Type B pancreatic cell (in vitro differentiated cells): ENCODE data around the gene CACNA1F. TPM values are rescaled to one million over a fixed set of nuclear protein-coding genes. Genes with fewer than 3 reads are reported as not detected.

ENCODE experiments used
- DNase-seq: peaks from one replicate; pipeline ENCODE4 v3.0.0; 2021; ENCODE audit warnings: mixed read lengths; ENCODE audit not compliant: unreplicated experiment; ENCODE audit errors: extremely low spot score
- H3K27ac Mint-ChIP-seq: 2 replicates; pipeline ENCODE4 v1.8.0; 2021; ENCODE audit warnings: mild to moderate bottlenecking, mixed read lengths
- H3K27me3 Mint-ChIP-seq: 2 replicates; pipeline ENCODE4 v1.8.0; 2021; ENCODE audit warnings: mixed read lengths
- H3K36me3 Mint-ChIP-seq: 2 replicates; pipeline ENCODE4 v1.8.0; 2021; ENCODE audit warnings: mixed read lengths
- H3K4me1 Mint-ChIP-seq: one replicate; pipeline ENCODE4 v1.8.0; 2021; ENCODE audit warnings: mixed read lengths; ENCODE audit not compliant: unreplicated experiment
- H3K4me3 Mint-ChIP-seq: 2 replicates; pipeline ENCODE4 v1.8.0; 2021; ENCODE audit warnings: mild to moderate bottlenecking, mixed read lengths
- H3K9me3 Mint-ChIP-seq: 2 replicates; pipeline ENCODE4 v1.8.0; 2021; ENCODE audit warnings: mixed read lengths
- total RNA-seq: library from RNA; stranded (reverse); gene quantifications from 2 replicates; pipeline ENCODE4 v1.2.1, GENCODE V29; 2021; ENCODE audit warnings: low replicate concordance
- TF ChIP-seq, protein P1 (sequence below): fragments of 200-600 bp; sonication (generic); conservative IDR thresholded peaks from 2 replicates; pipeline ENCODE4 v1.5.0; 2021; ENCODE audit warnings: antibody characterized with exemption, mild to moderate bottlenecking

CACNA1F gene
- total RNA-seq, 1 donor from 2014 or later = 0.17 TPM

DNA sequence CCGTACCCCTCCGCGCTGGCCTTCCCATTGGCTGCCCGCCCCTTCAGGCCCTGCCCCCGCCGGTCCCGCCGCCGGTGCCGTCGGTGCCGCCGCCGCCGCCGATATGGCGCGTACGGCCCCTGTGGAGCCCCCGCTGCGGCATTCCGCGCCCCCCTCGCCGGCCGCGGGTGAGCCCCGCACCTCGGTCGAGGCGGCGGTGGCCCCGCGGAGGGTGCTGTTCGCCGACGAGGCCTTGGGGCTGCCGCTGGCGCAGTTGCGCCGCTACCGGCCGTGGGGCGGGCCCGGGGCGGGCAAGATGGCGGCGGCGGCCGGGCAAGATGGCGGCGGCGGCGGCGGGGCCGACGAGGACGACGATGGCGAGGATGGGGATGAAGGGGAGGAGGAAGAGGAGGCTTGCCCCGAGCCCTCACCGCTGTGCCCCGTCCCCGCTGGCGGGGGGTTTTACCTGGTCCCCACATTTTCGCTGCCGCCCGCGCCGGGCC is 36.7 kb upstream of the CACNA1F start, which contains the start of gene PPP1R3F:
Gene PPP1R3F, plus strand, starts transcription at position 27 of the 482 bp plus-strand sequence. Its CDS starts 77 bp downstream, at position 104.
- H3K4me3 Mint-ChIP-seq = peak within 1 kb of the TSS; percentile 95
- TF ChIP-seq, protein P1, sequence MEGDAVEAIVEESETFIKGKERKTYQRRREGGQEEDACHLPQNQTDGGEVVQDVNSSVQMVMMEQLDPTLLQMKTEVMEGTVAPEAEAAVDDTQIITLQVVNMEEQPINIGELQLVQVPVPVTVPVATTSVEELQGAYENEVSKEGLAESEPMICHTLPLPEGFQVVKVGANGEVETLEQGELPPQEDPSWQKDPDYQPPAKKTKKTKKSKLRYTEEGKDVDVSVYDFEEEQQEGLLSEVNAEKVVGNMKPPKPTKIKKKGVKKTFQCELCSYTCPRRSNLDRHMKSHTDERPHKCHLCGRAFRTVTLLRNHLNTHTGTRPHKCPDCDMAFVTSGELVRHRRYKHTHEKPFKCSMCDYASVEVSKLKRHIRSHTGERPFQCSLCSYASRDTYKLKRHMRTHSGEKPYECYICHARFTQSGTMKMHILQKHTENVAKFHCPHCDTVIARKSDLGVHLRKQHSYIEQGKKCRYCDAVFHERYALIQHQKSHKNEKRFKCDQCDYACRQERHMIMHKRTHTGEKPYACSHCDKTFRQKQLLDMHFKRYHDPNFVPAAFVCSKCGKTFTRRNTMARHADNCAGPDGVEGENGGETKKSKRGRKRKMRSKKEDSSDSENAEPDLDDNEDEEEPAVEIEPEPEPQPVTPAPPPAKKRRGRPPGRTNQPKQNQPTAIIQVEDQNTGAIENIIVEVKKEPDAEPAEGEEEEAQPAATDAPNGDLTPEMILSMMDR = no peak
- peaks cover 8% of the 10 kb centered on the region for H3K4me1 Mint-ChIP-seq
- no peaks in the 10 kb centered on the region for H3K27me3 Mint-ChIP-seq
- peak within 1 kb of the TSS; percentile 99 for H3K27ac Mint-ChIP-seq
- H3K9me3 Mint-ChIP-seq = no peaks in the 10 kb centered on the region
- DNase-seq = no peak
- peaks cover 3% of the 10 kb centered on the region for H3K36me3 Mint-ChIP-seq

DNA sequence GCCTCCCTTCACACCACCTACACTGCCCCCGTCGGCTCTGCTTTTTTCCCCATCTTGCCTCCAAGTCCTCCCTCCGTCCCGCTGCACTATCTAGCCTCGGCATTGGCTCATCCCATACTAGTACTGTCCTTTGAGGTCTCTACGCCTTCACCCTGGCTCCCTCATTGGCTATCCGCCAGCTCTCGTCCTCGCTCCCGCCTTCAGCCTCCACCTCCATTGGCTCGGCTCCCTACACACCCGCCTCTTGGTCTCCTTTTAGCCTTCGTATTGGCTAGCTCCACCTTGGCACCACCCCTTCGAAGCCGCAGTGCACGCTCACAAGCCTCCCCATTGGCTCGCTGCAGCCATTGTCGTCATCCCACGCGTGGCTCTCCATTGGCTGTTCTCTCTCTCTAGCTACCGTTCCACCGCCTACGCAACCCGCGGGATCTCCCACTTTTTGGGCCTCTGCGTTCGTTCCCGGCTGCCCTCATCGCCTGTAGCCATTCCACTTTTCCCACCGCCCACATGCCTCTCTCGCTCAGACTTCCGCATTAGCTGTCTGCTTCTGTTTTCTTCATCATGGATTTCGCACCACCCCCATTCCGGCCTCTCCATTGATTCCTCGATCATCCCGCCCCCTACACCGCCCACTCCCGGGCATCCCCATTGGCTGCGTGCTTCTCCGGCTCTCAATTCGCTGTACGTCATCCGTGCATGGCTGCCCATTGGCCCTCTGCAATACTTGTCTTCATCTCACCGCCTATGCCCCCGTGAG is 36.0 kb upstream of the CACNA1F start:
- peak overlapping the region; percentile 95 for H3K4me3 Mint-ChIP-seq
- TF ChIP-seq, protein P1 = no peak
- H3K27ac Mint-ChIP-seq = peak overlapping the region; percentile 99
- peak; percentile 90 for DNase-seq
- no peaks in the 10 kb centered on the region for H3K36me3 Mint-ChIP-seq
- no peaks in the 10 kb centered on the region for H3K9me3 Mint-ChIP-seq
- peaks cover 3% of the 10 kb centered on the region for H3K4me1 Mint-ChIP-seq
- no peaks in the 10 kb centered on the region for H3K27me3 Mint-ChIP-seq

- no peak for DNase-seq
- TF ChIP-seq, protein P1 = no peak
Measured at GRCh38 chrX:49268702-49269009, 35.5 kb upstream of the CACNA1F start.

GRCh38 chrX:49266523-49267445 is 33.6 kb upstream of the CACNA1F start:
- TF ChIP-seq, protein P1 = no peak
- H3K4me3 Mint-ChIP-seq = peak overlapping the region; percentile 18
- H3K27me3 Mint-ChIP-seq = no peaks in the 10 kb centered on the region
- no peak overlapping the region for H3K27ac Mint-ChIP-seq
- no peaks in the 10 kb centered on the region for H3K36me3 Mint-ChIP-seq
- no peak for DNase-seq
- no peaks in the 10 kb centered on the region for H3K9me3 Mint-ChIP-seq
- H3K4me1 Mint-ChIP-seq = no peaks in the 10 kb centered on the region

More at GRCh38 chrX:49268702-49269009, 35.5 kb upstream of the CACNA1F start:
- Mint-ChIP-seq H3K9me3 (no peaks in the 10 kb centered on the region), H3K27me3 (no peaks in the 10 kb centered on the region), H3K4me3 (peak overlapping the region; percentile 95), H3K4me1 (peaks cover 3% of the 10 kb centered on the region), H3K36me3 (no peaks in the 10 kb centered on the region), H3K27ac (peak overlapping the region; percentile 99)

- H3K36me3 Mint-ChIP-seq = no peaks in the 10 kb centered on the region
- no peak for DNase-seq
- TF ChIP-seq, protein P1 = no peak
- H3K27ac Mint-ChIP-seq = no peak within 1 kb of the TSS
- no peaks in the 10 kb centered on the region for H3K27me3 Mint-ChIP-seq
- no peaks in the 10 kb centered on the region for H3K9me3 Mint-ChIP-seq
- no peak within 1 kb of the TSS for H3K4me3 Mint-ChIP-seq
- no peaks in the 10 kb centered on the region for H3K4me1 Mint-ChIP-seq
Measured at GRCh38 chrX:49264460-49264859, 31.3 kb upstream of the CACNA1F start, which contains the start of gene FOXP3. Gene FOXP3, minus strand, starts transcription at chrX:49264710. Its CDS starts 6,205 bp downstream, at chrX:49258505.
